Activated CD8-positive, alpha-beta memory T cell treated with anti-CD3 and anti-CD28 coated beads for 48 hours (primary cell): Measurements from ENCODE around the gene PPM1B.
"Not testable (repeated sequence)": the region's sequence is repeated elsewhere in the genome, so short reads cannot be mapped to it uniquely, and the experiment has no call there.

Experiments used
- DNase-seq, 3 experiments: peaks; one replicate each; pipeline ENCODE4 v3.0.0-alpha.2; 2020; ENCODE audit warnings: low read depth in 2 of 3, low spot score in 2 of 3

The PPM1B gene

GRCh38 chr2:44155666-44156446 lies 12.8 kb upstream of the PPM1B start:
- DNase-seq, result no peak

DNA sequence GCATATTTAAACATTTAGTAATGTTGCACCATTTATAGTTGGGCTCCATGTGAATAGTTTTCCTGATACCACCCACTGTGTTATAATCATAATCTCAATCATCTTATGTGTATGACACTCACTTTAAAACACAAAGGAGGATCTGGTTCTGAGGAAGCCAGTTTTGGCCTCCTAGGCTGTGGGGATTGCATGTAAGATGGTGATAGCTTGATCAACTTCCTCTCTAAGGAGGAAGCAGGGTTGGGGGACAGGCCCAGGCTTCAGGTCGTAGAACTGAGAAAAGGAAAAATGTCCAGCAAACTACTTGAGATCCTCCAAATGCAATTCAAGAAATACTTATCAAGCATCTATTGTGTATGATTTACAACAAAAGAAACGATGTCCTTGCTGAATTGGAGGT lies 4.9 kb upstream of the PPM1B start:
- DNase-seq, result no peak

DNA sequence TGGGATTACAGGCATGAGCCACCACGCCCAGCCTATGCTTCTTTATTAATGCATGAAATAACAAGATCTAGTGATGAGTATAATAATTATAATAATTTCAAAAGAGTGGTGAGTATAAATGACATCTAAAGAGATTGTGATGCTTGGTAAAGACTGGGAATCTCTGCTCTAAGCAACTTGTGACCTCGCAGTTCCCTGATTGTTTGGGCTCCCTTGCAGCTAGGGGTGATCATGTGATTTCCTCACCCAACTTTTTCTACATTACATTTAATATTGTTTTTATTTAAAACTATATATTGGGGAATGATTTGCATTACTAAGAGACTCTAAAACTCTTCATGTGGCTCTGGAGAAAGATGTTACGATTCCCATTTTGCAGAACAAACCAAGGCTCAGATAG lies 4.1 kb upstream of the PPM1B start:
- DNase-seq, result no peak

GRCh38 chr2:44166096-44166495 lies 2.6 kb upstream of the PPM1B start:
- no peak for DNase-seq

DNA sequence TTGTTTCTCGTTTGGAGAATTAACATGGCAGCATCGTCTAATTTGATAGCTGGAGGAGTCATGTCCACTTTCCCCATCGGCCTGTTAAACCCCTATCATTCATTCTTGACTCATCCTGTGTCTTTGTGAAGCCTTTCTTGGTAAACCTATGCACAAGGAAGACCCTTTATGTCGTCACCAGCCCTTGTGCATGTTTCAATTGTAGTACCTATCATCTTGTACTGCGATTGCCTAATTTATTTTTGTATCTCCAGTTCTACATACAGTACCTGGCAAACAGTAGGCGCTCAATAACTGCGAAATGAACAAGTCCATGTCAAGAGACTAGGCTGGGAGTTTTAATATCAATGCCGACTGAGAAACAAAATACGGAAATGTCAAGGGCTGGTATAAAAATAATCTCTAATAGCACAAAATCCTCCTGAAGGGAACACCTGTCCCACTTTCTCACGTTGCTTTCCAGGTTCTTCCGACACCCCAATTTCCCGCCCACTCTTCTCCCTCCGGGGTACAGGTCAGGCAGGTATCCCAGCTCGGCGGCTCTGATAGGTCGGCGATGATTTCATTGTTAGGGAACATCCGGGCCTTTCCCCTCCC lies 1.3 kb upstream of the PPM1B start:
- DNase-seq, result no peak

DNA sequence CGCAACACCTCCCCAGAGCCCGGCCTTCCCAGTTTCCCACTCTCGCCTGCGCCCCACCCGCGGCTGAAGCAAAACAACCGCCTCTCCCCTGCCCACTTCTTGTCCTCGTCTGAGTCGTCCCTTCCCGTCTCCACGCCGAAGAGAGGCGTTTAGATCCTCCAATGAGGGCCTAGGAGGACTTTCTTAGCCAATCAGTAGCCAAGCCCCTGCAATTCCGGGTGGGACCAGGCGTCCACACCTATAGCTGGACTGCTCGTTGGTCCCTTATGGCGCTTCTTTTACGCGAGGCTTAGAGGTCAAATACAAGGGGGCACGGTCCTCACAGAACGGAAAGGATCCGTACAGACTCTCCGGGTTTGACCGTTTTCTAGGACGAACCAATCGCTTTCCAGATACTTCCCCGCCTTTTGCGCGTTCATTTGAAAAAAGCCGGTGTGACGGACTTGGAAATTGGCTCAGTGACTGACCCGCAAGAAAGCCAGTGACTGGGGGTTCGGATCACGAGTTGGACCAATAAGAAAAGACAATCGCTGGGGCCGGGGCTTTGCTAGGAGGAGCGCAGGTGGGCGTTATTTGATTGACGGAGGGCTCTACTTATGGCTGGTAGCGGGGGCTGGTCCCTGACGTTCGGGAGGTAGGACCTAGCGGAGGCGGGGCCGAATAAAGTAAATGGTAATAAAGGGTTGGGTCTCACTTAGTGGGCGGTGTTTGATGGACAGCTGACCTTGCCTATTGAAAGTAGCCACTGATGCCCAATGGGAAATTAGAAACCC lies 581 bp upstream of the PPM1B start:
- DNase-seq, result peak; percentile 74 to 88 (median 86)

- DNase-seq, result peak; percentile 6 to 29 (median 26)
These were observed 652 bp downstream of the PPM1B start for GRCh38 chr2:44169155-44169898.

GRCh38 chr2:44170311-44170717 lies 1.6 kb downstream of the PPM1B start:
- no peak for DNase-seq

- DNase-seq, result no peak
These were observed 2.3 kb downstream of the PPM1B start for GRCh38 chr2:44171018-44171417.

DNA sequence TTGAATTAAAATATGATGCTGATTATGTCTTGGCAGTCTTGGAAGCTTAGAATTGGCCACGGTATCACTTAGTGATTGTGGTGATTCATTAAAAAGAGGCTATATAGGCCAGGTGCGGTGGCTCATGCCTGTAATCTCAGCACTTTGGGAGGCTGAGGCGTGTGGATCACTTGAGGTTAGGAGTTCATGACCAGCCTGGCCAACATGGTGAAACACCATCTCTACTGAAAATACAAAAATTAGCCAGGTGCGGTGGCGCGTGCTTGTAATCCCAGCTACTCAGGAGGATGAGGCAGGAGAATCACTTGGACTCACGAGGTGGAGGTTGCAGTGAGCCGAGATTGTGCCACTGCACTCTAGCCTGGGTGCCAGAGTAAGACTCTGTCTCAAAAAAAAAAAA lies 2.8 kb downstream of the PPM1B start:
- not testable (repeated sequence) for DNase-seq

DNA sequence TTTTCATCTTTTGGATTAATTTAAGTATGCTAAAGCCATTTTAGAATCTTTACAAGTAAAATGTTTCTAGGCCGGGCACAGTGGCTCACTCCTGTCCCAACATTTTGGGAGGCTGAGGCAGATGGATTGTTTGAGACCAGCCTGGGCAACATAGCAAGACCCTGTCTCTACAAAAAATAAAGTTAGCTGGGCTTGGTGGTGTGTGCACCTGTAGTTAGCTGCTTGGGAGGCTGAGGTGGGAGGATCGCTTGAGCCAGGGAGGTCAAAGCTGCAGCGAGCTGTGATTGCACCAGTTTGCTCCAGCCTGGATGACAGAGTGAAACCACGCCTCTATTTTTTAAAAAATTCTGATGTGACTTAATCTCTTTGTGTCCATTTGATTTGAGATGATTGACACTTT lies 3.9 kb downstream of the PPM1B start:
- no peak for DNase-seq

- DNase-seq, result no peak
These were observed 10.3 kb downstream of the PPM1B start for GRCh38 chr2:44178950-44179349.

DNA sequence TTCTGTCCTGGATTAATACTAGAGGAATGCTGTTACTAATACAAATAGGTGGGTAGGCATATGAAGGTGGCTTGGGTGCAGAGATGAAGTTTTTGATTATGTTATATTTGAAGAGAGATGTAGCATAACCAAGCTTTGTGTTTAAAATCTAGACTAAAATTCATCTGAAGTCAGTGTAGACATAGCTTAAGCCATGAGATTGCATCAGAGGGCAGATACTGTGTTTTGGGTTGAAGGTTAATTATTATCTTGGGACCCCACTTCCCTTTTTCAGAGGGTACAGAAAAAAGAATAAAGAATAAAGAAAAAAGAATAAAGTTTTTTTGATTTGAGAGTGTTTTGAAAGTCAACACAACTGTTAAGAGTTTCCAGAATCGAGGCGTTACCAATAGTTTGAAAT lies 13.0 kb downstream of the PPM1B start:
- no peak for DNase-seq

- no peak for DNase-seq
These were observed 15.4 kb downstream of the PPM1B start for GRCh38 chr2:44184106-44184505.

DNA sequence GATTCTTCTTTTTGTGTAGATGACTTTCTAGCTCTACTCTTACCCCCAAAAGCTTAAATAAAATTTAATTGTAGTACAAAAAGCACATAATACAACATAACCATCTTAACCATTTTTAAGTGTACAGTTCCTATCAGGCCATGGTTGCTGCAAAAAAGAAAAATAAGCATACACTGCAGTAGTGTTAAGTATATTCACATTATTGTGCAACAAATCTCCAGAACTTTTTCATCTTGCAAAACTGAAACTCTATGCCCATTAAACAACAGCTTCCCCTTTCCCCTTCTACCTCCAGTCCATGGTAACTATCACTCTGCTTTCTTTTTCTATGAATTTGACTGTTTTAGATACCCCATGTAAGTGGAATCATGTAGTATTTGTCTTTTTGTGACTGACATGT lies 18.1 kb downstream of the PPM1B start:
- DNase-seq, result no peak

DNA sequence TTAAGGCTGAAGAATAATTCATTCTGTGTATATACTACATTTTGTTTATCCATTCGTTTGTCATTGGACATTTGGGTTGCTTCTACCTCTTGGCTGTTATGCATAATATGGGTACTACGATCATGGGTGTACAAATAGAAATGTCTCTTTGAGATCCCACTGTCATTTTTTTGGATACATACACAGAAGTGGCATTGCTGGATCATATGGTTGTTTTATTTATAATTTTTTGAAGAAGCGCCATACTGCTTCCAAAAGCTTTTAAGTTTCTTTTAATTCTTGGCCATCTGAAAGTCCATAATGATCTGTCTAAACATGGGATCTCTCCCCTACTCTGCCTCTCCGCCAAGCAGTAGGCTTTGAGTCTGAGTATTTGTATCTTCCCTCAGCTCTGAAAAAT lies 18.6 kb downstream of the PPM1B start:
- DNase-seq, result no peak

DNA sequence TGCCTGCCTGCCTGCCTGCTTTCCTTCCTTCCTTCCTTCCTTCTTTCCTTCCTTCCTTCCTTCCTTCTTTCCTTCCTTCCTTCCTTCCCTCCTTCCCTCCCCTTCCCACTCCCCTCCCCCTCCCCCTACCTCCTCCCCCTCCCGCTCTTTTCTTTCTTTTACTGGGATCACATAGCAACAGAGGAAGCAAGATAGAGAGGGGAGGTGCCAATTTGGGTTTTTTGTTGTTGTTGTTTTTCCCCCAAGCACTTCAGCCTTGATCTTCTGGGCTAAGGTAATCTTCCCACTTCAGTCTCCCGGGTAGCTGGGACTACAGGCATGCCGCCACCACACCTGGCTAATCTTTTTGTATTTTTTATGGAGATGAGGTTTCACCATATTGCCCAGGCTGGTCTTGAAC lies 20.0 kb downstream of the PPM1B start:
- no peak for DNase-seq

- DNase-seq, result no peak
These were observed 20.4 kb downstream of the PPM1B start for GRCh38 chr2:44189104-44189503.

DNA sequence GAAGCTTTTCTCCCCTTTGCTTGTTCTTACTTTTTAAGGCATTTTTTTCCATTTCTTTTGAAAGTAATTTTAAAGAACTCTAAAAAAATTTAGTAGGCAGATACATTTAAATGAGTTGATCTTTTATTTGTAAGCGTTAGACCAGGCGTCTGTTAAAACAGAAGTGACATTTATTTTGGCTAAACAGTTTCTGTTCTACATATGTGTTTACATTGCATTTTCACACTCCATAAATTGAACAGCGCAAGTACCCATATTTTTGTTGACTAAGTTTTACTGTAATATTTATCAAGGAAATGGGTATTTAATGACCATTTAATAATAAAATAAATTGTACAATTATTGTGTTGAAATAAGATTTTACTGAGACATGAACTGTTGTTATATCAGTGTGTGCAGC lies 21.9 kb downstream of the PPM1B start:
- DNase-seq, result no peak

- DNase-seq, result no peak
These were observed 23.1 kb downstream of the PPM1B start for GRCh38 chr2:44191739-44192138.

DNA sequence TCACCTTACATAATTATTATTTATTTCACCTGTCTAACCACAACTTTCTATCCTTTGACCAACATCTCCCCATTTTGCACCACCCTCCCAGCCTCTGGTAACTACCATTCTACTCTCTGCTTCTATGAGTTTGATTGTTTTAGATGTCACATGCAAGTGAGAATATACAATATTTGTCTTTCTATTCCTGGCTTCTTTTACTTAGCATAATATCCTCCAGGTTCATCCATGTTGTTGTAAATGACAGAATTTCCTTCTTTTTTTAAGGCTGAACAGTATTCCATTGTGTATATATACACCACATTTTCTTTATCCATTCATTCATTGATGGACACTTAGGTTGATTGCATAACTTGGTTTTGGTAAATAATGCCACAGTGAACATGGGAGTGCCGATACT lies 24.0 kb downstream of the PPM1B start:
- no peak for DNase-seq

DNA sequence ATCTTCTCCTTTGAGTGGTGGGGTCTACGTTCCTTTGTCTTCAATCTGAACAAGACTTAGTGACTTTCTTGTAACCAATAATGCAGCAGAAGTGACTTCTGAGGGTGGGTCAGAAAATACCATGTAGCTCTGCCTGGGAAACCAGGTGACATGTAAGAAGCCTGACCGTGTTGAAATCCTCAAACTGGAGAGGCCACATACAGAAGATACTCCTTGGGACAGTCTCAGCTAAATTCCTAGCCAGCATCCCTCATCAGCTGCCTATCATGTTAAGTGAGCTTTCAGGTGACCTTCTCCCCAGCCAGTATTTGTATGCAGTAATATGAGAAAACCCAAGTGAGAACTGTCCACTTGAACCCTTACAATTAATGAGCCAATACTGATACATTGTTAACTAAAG lies 27.0 kb downstream of the PPM1B start:
- DNase-seq, result no peak
